Loucy (cell line): ENCODE data around the gene SMARCD3.

ENCODE experiments used
- H2AFZ ChIP-seq: fragments of 200-600 bp; sonication (generic); 2 replicates; pipeline ENCODE4 v1.6.0; 2016; ENCODE audit warnings: antibody characterized with exemption, mild to moderate bottlenecking, low read length, moderate library complexity
- H3F3A ChIP-seq: fragments of 200-600 bp; 2 replicates; pipeline ENCODE4 v1.6.0; 2016; ENCODE audit warnings: antibody characterized with exemption, low read depth, mild to moderate bottlenecking
- H3K27me3 ChIP-seq: fragments of 200-600 bp; sonication (generic); 2 replicates; pipeline ENCODE4 v1.6.1; 2014; ENCODE audit warnings: low read length, mild to moderate bottlenecking; ENCODE audit not compliant: insufficient read depth, poor library complexity, severe bottlenecking
- H3K36me3 ChIP-seq: fragments of 200-600 bp; sonication (generic); 2 replicates; pipeline ENCODE4 v1.6.1; 2016; ENCODE audit warnings: low read length; ENCODE audit not compliant: insufficient read depth
- H3K4me1 ChIP-seq: fragments of 200-600 bp; sonication (generic); 2 replicates; pipeline ENCODE4 v1.5.1; 2014; ENCODE audit warnings: low read length, mild to moderate bottlenecking; ENCODE audit not compliant: insufficient read depth, poor library complexity, severe bottlenecking
- H3K4me2 ChIP-seq: fragments of 200-600 bp; sonication (generic); 2 replicates; pipeline ENCODE4 v1.6.0; 2014; ENCODE audit warnings: antibody characterized with exemption, low read length, low read depth, mild to moderate bottlenecking; ENCODE audit not compliant: poor library complexity, severe bottlenecking
- H3K4me3 ChIP-seq: fragments of 200-600 bp; sonication (generic); 2 replicates; pipeline ENCODE4 v1.5.1; 2014; ENCODE audit warnings: low read length, mild to moderate bottlenecking, mixed read lengths; ENCODE audit not compliant: poor library complexity, severe bottlenecking
- H3K79me2 ChIP-seq: fragments of 200-600 bp; sonication (generic); 2 replicates; pipeline ENCODE4 v1.6.1; 2014; ENCODE audit warnings: low read length; ENCODE audit not compliant: insufficient read depth
- H3K9ac ChIP-seq: fragments of 200-600 bp; sonication (generic); 2 replicates; pipeline ENCODE4 v1.6.0; 2014; ENCODE audit warnings: mild to moderate bottlenecking, low read depth, low read length, moderate library complexity; ENCODE audit not compliant: poor library complexity, severe bottlenecking
- H3K9me2 ChIP-seq: fragments of 200-600 bp; sonication (generic); replicated peaks from 2 replicates; pipeline ENCODE4 v1.6.1; 2016; ENCODE audit warnings: low read depth, low read length, mixed read lengths
- H3K9me3 ChIP-seq: fragments of 200-600 bp; sonication (generic); 2 replicates; pipeline ENCODE4 v1.6.1; 2014; ENCODE audit warnings: mild to moderate bottlenecking, antibody characterized with exemption, low read length, low read depth; ENCODE audit not compliant: insufficient read depth
- H4K20me1 ChIP-seq: fragments of 200-600 bp; sonication (generic); 2 replicates; pipeline ENCODE4 v1.6.0; 2014; ENCODE audit warnings: antibody characterized with exemption, low read length, mild to moderate bottlenecking; ENCODE audit not compliant: insufficient read depth, poor library complexity, severe bottlenecking
- CTCF ChIP-seq: fragments of 200-600 bp; sonication (generic); conservative IDR thresholded peaks from 2 replicates; pipeline ENCODE4 v1.5.1; 2014; ENCODE audit warnings: mild to moderate bottlenecking, antibody characterized with exemption, low read length
- EZH2phosphoT487 ChIP-seq: fragments of 200-600 bp; IDR thresholded peaks from 2 replicates; pipeline ENCODE4 v1.6.1; 2018; ENCODE audit warnings: antibody characterized with exemption, mild to moderate bottlenecking, moderate library complexity, borderline replicate concordance

Gene SMARCD3

GRCh38 chr7:151208253-151208862 lies 40.1 kb downstream of the SMARCD3 start:
- 0 out of 2 replicates have a peak, but pooled peaks cover 7% of the 10 kb centered on the region for H3F3A ChIP-seq
- H3K27me3 ChIP-seq = no peaks in the 10 kb centered on the region
- no peak overlapping the region for H2AFZ ChIP-seq
- H4K20me1 ChIP-seq = no peaks in the 10 kb centered on the region
- H3K9me2 ChIP-seq = no peaks in the 10 kb centered on the region
- peak overlapping the region; percentile 83 for H3K4me2 ChIP-seq
- peaks cover 48% of the 10 kb centered on the region for H3K4me1 ChIP-seq
- H3K79me2 ChIP-seq = no peaks in the 10 kb centered on the region
- TF ChIP-seq CTCF (no peak), EZH2phosphoT487 (no peak)
- peak overlapping the region; percentile 63 for H3K9ac ChIP-seq
- no peaks in the 10 kb centered on the region for H3K9me3 ChIP-seq
- H3K4me3 ChIP-seq = peak overlapping the region; percentile 55
- H3K36me3 ChIP-seq = peaks cover 5% of the 10 kb centered on the region; the same call in 1 of the 2 replicates

- H3K9ac ChIP-seq = peak overlapping the region; percentile 63
- H3K36me3 ChIP-seq = no peaks in the 10 kb centered on the region; the same call in 1 of the 2 replicates
- H3K9me2 ChIP-seq = no peaks in the 10 kb centered on the region
- peak overlapping the region; percentile 83 for H3K4me2 ChIP-seq
- H3K79me2 ChIP-seq = no peaks in the 10 kb centered on the region
- H3F3A ChIP-seq = 0 out of 2 replicates have a peak, but pooled peaks cover 7% of the 10 kb centered on the region
- no peaks in the 10 kb centered on the region for H3K9me3 ChIP-seq
- peaks cover 44% of the 10 kb centered on the region for H3K4me1 ChIP-seq
- peak overlapping the region; percentile 55 for H3K4me3 ChIP-seq
- H3K27me3 ChIP-seq = no peaks in the 10 kb centered on the region
- TF ChIP-seq CTCF = no peak
- TF ChIP-seq EZH2phosphoT487 = no peak
- no peak overlapping the region for H2AFZ ChIP-seq
- H4K20me1 ChIP-seq = no peaks in the 10 kb centered on the region
Measured at GRCh38 chr7:151207804-151208203, 40.7 kb downstream of the SMARCD3 start.

- H3K4me3 ChIP-seq = peak overlapping the region; percentile 55
- H3K4me2 ChIP-seq = peak overlapping the region; percentile 83
- H3K9me3 ChIP-seq = no peaks in the 10 kb centered on the region
- H3K9ac ChIP-seq = peak overlapping the region; percentile 63
- 0 out of 2 replicates have a peak overlapping the region, but pooled peaks have one; percentile 1 for H2AFZ ChIP-seq
- H3K9me2 ChIP-seq = no peaks in the 10 kb centered on the region
- no peaks in the 10 kb centered on the region for H4K20me1 ChIP-seq
- no peaks in the 10 kb centered on the region for H3K79me2 ChIP-seq
- TF ChIP-seq EZH2phosphoT487 (no peak), CTCF (no peak)
- peaks cover 44% of the 10 kb centered on the region for H3K4me1 ChIP-seq
- no peaks in the 10 kb centered on the region for H3K27me3 ChIP-seq
- H3F3A ChIP-seq = 0 out of 2 replicates have a peak, but pooled peaks cover 7% of the 10 kb centered on the region
- no peaks in the 10 kb centered on the region; the same call in 1 of the 2 replicates for H3K36me3 ChIP-seq
Measured at GRCh38 chr7:151207315-151207714, 41.2 kb downstream of the SMARCD3 start.
